Nephron progenitor cell (in vitro differentiated cells): Measurements from ENCODE around the gene OR8B12.

Source experiments
- DNase-seq: peaks from one replicate; pipeline ENCODE4 v3.0.0; 2021
- H3K27ac Mint-ChIP-seq: 2 replicates; pipeline ENCODE4 v1.8.0; 2021; ENCODE audit warnings: mild to moderate bottlenecking, moderate library complexity, mixed read lengths
- H3K27me3 Mint-ChIP-seq: 2 replicates; pipeline ENCODE4 v1.8.0; 2021; ENCODE audit warnings: mild to moderate bottlenecking, low read depth, mixed read lengths; ENCODE audit not compliant: poor library complexity
- H3K36me3 Mint-ChIP-seq: 2 replicates; pipeline ENCODE4 v1.8.0; 2021; ENCODE audit warnings: low read depth, mixed read lengths
- H3K4me1 Mint-ChIP-seq: 2 replicates; pipeline ENCODE4 v1.8.0; 2021; ENCODE audit warnings: mixed read lengths
- H3K4me3 Mint-ChIP-seq: 2 replicates; pipeline ENCODE4 v1.8.0; 2021; ENCODE audit warnings: mild to moderate bottlenecking, moderate library complexity, mixed read lengths
- H3K9me3 Mint-ChIP-seq: 2 replicates; pipeline ENCODE4 v1.8.0; 2021; ENCODE audit warnings: mild to moderate bottlenecking, moderate library complexity, mixed read lengths
- CTCF ChIP-seq: fragments of 200-600 bp; sonication (generic); IDR thresholded peaks from 2 replicates; pipeline ENCODE4 v1.5.0; 2021; ENCODE audit warnings: antibody characterized with exemption

The OR8B12 gene

GRCh38 chr11:124569697-124570096 is 26.2 kb upstream of the OR8B12 start, which contains the start of gene OR8A1:
TSS of gene OR8A1 (plus strand) at chr11:124569997. CDS start at chr11:124570120, 123 bp downstream.
- no peak within 1 kb of the TSS for H3K27ac Mint-ChIP-seq
- no peaks in the 10 kb centered on the region for H3K4me1 Mint-ChIP-seq
- no peak for TF ChIP-seq CTCF
- H3K36me3 Mint-ChIP-seq: no peaks in the 10 kb centered on the region
- DNase-seq: no peak
- H3K4me3 Mint-ChIP-seq: no peak within 1 kb of the TSS
- H3K27me3 Mint-ChIP-seq: peaks cover 6% of the 10 kb centered on the region
- peaks cover 18% of the 10 kb centered on the region for H3K9me3 Mint-ChIP-seq

GRCh38 chr11:124556828-124557227 is 13.4 kb upstream of the OR8B12 start:
- no peak for DNase-seq
- no peak for TF ChIP-seq CTCF
- H3K36me3 Mint-ChIP-seq: no peaks in the 10 kb centered on the region
- no peak overlapping the region for H3K27ac Mint-ChIP-seq
- no peak overlapping the region for H3K4me3 Mint-ChIP-seq
- H3K4me1 Mint-ChIP-seq: peaks cover 4% of the 10 kb centered on the region
- peaks cover 9% of the 10 kb centered on the region for H3K9me3 Mint-ChIP-seq
- H3K27me3 Mint-ChIP-seq: no peaks in the 10 kb centered on the region

- no peak for DNase-seq
- H3K27me3 Mint-ChIP-seq: peaks cover 5% of the 10 kb centered on the region
These were observed 8.5 kb upstream of the OR8B12 start for GRCh38 chr11:124551987-124552386.

GRCh38 chr11:124551189-124551588 is 7.7 kb upstream of the OR8B12 start:
- no peak for TF ChIP-seq CTCF
- no peak overlapping the region for H3K4me3 Mint-ChIP-seq
- H3K4me1 Mint-ChIP-seq: no peaks in the 10 kb centered on the region
- H3K27me3 Mint-ChIP-seq: peaks cover 5% of the 10 kb centered on the region
- H3K9me3 Mint-ChIP-seq: peaks cover 11% of the 10 kb centered on the region
- no peaks in the 10 kb centered on the region for H3K36me3 Mint-ChIP-seq
- DNase-seq: no peak
- no peak overlapping the region for H3K27ac Mint-ChIP-seq

More at GRCh38 chr11:124551987-124552386, 8.5 kb upstream of the OR8B12 start:
- no peak overlapping the region for H3K4me3 Mint-ChIP-seq
- peaks cover 11% of the 10 kb centered on the region for H3K9me3 Mint-ChIP-seq
- no peak overlapping the region for H3K27ac Mint-ChIP-seq
- peaks cover 4% of the 10 kb centered on the region for H3K4me1 Mint-ChIP-seq
- H3K36me3 Mint-ChIP-seq: no peaks in the 10 kb centered on the region
- TF ChIP-seq CTCF: no peak

GRCh38 chr11:124543145-124543544 is 309 bp downstream of the OR8B12 start:
- no peak for DNase-seq
- no peak for TF ChIP-seq CTCF
- Mint-ChIP-seq H3K9me3 (no peaks in the 10 kb centered on the region), H3K4me3 (no peak overlapping the region), H3K36me3 (no peaks in the 10 kb centered on the region), H3K4me1 (peaks cover 2% of the 10 kb centered on the region), H3K27ac (no peak overlapping the region), H3K27me3 (peaks cover 3% of the 10 kb centered on the region)

GRCh38 chr11:124541204-124541603 is 2.2 kb downstream of the OR8B12 start:
- no peak overlapping the region for H3K4me3 Mint-ChIP-seq
- H3K9me3 Mint-ChIP-seq: no peaks in the 10 kb centered on the region
- peaks cover 19% of the 10 kb centered on the region for H3K4me1 Mint-ChIP-seq
- no peak overlapping the region for H3K27ac Mint-ChIP-seq
- no peak for DNase-seq
- no peaks in the 10 kb centered on the region for H3K36me3 Mint-ChIP-seq
- H3K27me3 Mint-ChIP-seq: peaks cover 3% of the 10 kb centered on the region
- TF ChIP-seq CTCF: no peak
